Endothelial cell of umbilical vein (primary cell): Measurements from ENCODE around the gene RPS13. TPM values are rescaled to one million over a fixed set of nuclear protein-coding genes. Genes with fewer than 3 reads are reported as not detected.

Source experiments
- BruUV-seq: library from RNA; stranded (reverse); fragments of 400-500 nt; replicated peaks from 2 replicates; lab custom pipeline; 2021; lab: Mats Ljungman, UMichigan
- CTCF ChIA-PET: fragments of 300-600, 350-600 bp; sonication (Branson Sonifier 250); formaldehyde crosslinking; loops from one replicate; lab custom pipeline; 2021; ENCODE audit warnings: antibody characterized with exemption, inconsistent platforms; lab: Charles Lee
- POLR2A ChIA-PET: fragments of 300-600, 350-600 bp; sonication (Branson Sonifier 250); formaldehyde crosslinking; loops from one replicate; lab custom pipeline; 2021; ENCODE audit warnings: antibody characterized with exemption, inconsistent platforms; lab: Charles Lee
- DNase-seq: peaks from one replicate; pipeline ENCODE4 v3.0.0-alpha.2; 2011; ENCODE audit warnings: low read depth, low spot score
- FAIRE-seq: peaks from 2 replicates; lab custom pipeline; 2011; peaks lifted over from hg19 to GRCh38; lab: Jason Lieb, UNC
- H2AFZ ChIP-seq: 2 replicates; pipeline ENCODE4 v1.6.0; 2012; ENCODE audit warnings: low read depth, low read length, control low read depth, inconsistent platforms
- H3K27ac ChIP-seq: 2 replicates; pipeline ENCODE4 v1.5.1; 2011; ENCODE audit warnings: low read depth, mild to moderate bottlenecking, control low read depth, low read length, moderate library complexity; ENCODE audit not compliant: insufficient read depth
- H3K27me3 ChIP-seq, 2 experiments: 2 replicates each; pipeline versions ENCODE4 v1.6.0 to v1.6.1; 2011; ENCODE audit warnings: low read length in 2 of 2, mixed read lengths in 1 of 2; ENCODE audit not compliant: control insufficient read depth in 2 of 2, insufficient read depth in 2 of 2
- H3K36me3 ChIP-seq, 2 experiments: 2 replicates in 1 of 2; 3 replicates in 1 of 2; pipeline ENCODE4 v1.5.1; 2011; ENCODE audit warnings: low read length in 2 of 2, mild to moderate bottlenecking in 1 of 2, moderate library complexity in 1 of 2; ENCODE audit not compliant: control insufficient read depth in 2 of 2, insufficient read depth in 2 of 2; ENCODE audit errors: extremely low read depth in 1 of 2
- H3K4me1 ChIP-seq: 3 replicates; pipeline ENCODE4 v1.5.1; 2011; ENCODE audit warnings: mild to moderate bottlenecking, low read length; ENCODE audit not compliant: control insufficient read depth, insufficient read depth; ENCODE audit errors: extremely low read depth
- H3K4me2 ChIP-seq: 2 replicates; pipeline ENCODE4 v1.6.1; 2011; ENCODE audit warnings: low read length, control low read depth, mixed read lengths; ENCODE audit not compliant: insufficient read depth
- H3K4me3 ChIP-seq, 3 experiments: fragments of 200-600 bp in 1 of 3; sonication (generic), shearing (Covaris generic) in 1 of 3; replicated peaks in 1 of 3; 2 replicates each; pipeline ENCODE4 v1.5.1; 2011 to 2016; ENCODE audit warnings: control low read depth in 3 of 3, low read length in 3 of 3, mild to moderate bottlenecking in 2 of 3, inconsistent platforms in 1 of 3, low read depth in 1 of 3, moderate library complexity in 1 of 3; ENCODE audit not compliant: insufficient read depth in 1 of 3
- H3K79me2 ChIP-seq: 2 replicates; pipeline ENCODE4 v1.6.0; 2012; ENCODE audit warnings: low read length, inconsistent platforms; ENCODE audit not compliant: control insufficient read depth, insufficient read depth
- H3K9ac ChIP-seq: replicated peaks from 2 replicates; pipeline ENCODE3; 2011; ENCODE audit warnings: low read length, control low read depth; ENCODE audit not compliant: insufficient read depth; ENCODE audit errors: extremely low read depth
- H3K9me1 ChIP-seq: replicated peaks from 3 replicates; pipeline ENCODE4 v1.6.0; 2011; ENCODE audit warnings: mild to moderate bottlenecking, low read length; ENCODE audit not compliant: control insufficient read depth, insufficient read depth; ENCODE audit errors: extremely low read depth
- H3K9me3 ChIP-seq: replicated peaks from 2 replicates; pipeline ENCODE4 v1.5.1; 2012; ENCODE audit warnings: low read length, inconsistent platforms; ENCODE audit not compliant: control insufficient read depth, insufficient read depth
- H4K20me1 ChIP-seq: replicated peaks from 2 replicates; pipeline ENCODE3; 2011; ENCODE audit warnings: mild to moderate bottlenecking, low read length; ENCODE audit not compliant: control insufficient read depth, insufficient read depth; ENCODE audit errors: extremely low read depth
- FOS ChIP-seq: IDR thresholded peaks from 2 replicates; pipeline ENCODE4 v1.6.1; 2011; ENCODE audit warnings: mild to moderate bottlenecking, low read length, moderate library complexity, borderline replicate concordance; ENCODE audit not compliant: insufficient read depth
- GATA2 ChIP-seq: IDR thresholded peaks from 2 replicates; pipeline ENCODE4 v1.7.0; 2011; ENCODE audit warnings: low read depth, mild to moderate bottlenecking, moderate library complexity, mixed read lengths, low read length; ENCODE audit not compliant: insufficient read length, insufficient read depth
- MYC ChIP-seq: IDR thresholded peaks from one replicate; pipeline ENCODE4 v1.6.1; 2011; ENCODE audit warnings: mild to moderate bottlenecking, low read depth, low read length
- POLR2A ChIP-seq: IDR thresholded peaks from 2 replicates; pipeline ENCODE4 v1.6.1; 2012; ENCODE audit warnings: low read depth, mild to moderate bottlenecking, control low read depth, low read length
- POLR2AphosphoS5 ChIP-seq: IDR thresholded peaks from 2 replicates; pipeline ENCODE4 v1.6.1; 2012; ENCODE audit warnings: low read depth, mild to moderate bottlenecking, control low read depth, low read length, moderate library complexity; ENCODE audit not compliant: insufficient read depth
- dilution Hi-C: fragments of 300-500 bp; cut with MboI; formaldehyde crosslinking; loops from one replicate; pipeline ENCODE4 v1.15.0; 2019; ENCODE audit warnings: low sequenced_read_pairs; ENCODE audit not compliant: extremely low pct_ligation_motif_present
- intact Hi-C: fragments of 100-400 bp; cut with micrococcal nuclease; formaldehyde crosslinking; loops from one replicate; pipeline ENCODE4 v1.10.0; 2022
- polyA plus RNA-seq, 4 experiments: library from polyadenylated mRNA; depleted of rRNA in 3 of 4; stranded (reverse) in 3 of 4; unstranded in 1 of 4; fragments of >200 nt; gene quantifications; 2 replicates each; pipeline versions ENCODE4 v1.2.1 to v1.2.3, GENCODE V29; 2011 to 2012; ENCODE audit warnings: missing spikeins in 1 of 4
- total RNA-seq: library from RNA; stranded (reverse); gene quantifications from 2 replicates; pipeline ENCODE4 v1.2.3, GENCODE V29; 2021
- TF ChIP-seq, protein P1 (sequence below), 2 donors: IDR thresholded peaks; 1 replicate in 1 of 2; 2 replicates in 1 of 2; pipeline ENCODE4 v1.5.1; 2011; ENCODE audit warnings: low read length in 2 of 2, mild to moderate bottlenecking in 2 of 2, moderate library complexity in 2 of 2, control low read depth in 1 of 2, inconsistent platforms in 1 of 2, low read depth in 1 of 2; ENCODE audit not compliant: insufficient read depth in 1 of 2; ENCODE audit errors: extremely low read depth in 1 of 2
- TF ChIP-seq, protein P2 (sequence below): IDR thresholded peaks from 2 replicates; pipeline ENCODE4 v1.6.1; 2011; ENCODE audit not compliant: insufficient read depth, insufficient read length

RPS13 gene
- total and polyA plus RNA-seq, 2 donors (not counting 3 experiments of a cell fraction or from before 2014, with no cell fraction given), result 1,169 to 1,745 TPM

DNA sequence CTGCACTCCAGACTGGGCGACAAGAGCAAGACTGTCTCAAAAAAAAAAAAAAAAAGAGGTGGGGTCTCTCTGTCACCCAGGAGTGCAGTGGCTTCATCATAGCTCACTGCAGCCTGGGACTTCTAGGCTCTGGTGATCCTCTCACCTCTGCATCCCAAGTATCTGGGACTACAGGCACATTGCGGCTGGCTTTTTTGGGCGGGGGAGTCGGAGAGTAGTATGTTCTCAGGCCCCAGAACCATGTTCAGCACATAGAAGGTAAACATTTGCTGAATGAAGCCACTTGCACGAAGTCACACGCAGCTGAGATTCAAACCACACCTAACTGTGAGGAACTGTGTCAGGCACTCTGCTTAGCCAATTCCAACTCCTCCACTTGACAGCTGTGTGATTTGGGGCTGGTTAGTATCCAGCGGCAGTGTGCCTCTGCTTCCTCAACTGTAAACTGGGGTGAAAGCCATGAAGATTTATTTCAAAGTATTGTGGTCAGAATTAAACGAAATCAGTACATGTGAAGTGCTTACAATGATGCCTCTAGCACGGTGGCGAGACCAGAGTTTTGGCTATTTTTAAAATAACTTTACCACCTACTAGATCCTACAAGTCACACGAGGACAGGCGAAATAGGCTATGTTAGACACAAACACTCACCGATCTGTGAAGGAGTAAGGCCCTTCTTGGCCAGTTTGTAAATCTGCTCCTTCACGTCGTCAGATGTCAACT is 789 bp downstream of the RPS13 start:
- Histone ChIP-seq H3K9ac (peak overlapping the region; percentile 95), H3K9me3 (no peaks in the 10 kb centered on the region), H3K27ac (peak overlapping the region; percentile 76), H3K79me2 (peaks cover 27% of the 10 kb centered on the region), H3K4me3 (peak overlapping the region; percentile 69 to 90 (median 83)), H2AFZ (no peak overlapping the region), H3K4me1 (peaks cover 14% of the 10 kb centered on the region), H3K36me3 (peaks cover 3 to 4% of the 10 kb centered on the region in 2 experiments), H4K20me1 (peaks cover 2% of the 10 kb centered on the region), H3K27me3 (no peaks in the 10 kb centered on the region), H3K9me1 (no peaks in the 10 kb centered on the region), H3K4me2 (peak overlapping the region; percentile 91)
- TF ChIP-seq GATA2 (no peak), MYC (no peak), POLR2AphosphoS5 (no peak), FOS (no peak), POLR2A (no peak)
- TF ChIP-seq, protein P1, sequence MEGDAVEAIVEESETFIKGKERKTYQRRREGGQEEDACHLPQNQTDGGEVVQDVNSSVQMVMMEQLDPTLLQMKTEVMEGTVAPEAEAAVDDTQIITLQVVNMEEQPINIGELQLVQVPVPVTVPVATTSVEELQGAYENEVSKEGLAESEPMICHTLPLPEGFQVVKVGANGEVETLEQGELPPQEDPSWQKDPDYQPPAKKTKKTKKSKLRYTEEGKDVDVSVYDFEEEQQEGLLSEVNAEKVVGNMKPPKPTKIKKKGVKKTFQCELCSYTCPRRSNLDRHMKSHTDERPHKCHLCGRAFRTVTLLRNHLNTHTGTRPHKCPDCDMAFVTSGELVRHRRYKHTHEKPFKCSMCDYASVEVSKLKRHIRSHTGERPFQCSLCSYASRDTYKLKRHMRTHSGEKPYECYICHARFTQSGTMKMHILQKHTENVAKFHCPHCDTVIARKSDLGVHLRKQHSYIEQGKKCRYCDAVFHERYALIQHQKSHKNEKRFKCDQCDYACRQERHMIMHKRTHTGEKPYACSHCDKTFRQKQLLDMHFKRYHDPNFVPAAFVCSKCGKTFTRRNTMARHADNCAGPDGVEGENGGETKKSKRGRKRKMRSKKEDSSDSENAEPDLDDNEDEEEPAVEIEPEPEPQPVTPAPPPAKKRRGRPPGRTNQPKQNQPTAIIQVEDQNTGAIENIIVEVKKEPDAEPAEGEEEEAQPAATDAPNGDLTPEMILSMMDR (IDR thresholded peaks at IDR 0.05; ENCODE audit: extremely low read depth in 1 of 2, insufficient read depth in 1 of 2, low read depth in 1 of 2, low read length in 2 of 2), result no peak
- TF ChIP-seq, protein P2, sequence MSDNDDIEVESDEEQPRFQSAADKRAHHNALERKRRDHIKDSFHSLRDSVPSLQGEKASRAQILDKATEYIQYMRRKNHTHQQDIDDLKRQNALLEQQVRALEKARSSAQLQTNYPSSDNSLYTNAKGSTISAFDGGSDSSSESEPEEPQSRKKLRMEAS, result no peak
- ChIA-PET POLR2A (interaction anchor here (0.6 to 1.0 kb wide), 3 partner anchors 9 to 895 kb away, joined by 3 to 4 read pairs (median 3); no protein-coding TSS in a partner anchor), CTCF (interaction anchor here (1.1 to 1.7 kb wide), 2 partner anchors 131 kb away, joined by 3 to 5 read pairs; partner anchors contain the start of gene PIK3C2A)
- intact Hi-C loops, result loop anchor here (1.0 to 5.0 kb wide), 6 partner anchors 133 to 1246 kb away; partner anchors contain the start of genes C11orf58, GTF2H1, HPS5 and NUCB2
- dilution Hi-C loops, result no loop called here
- BruUV-seq, result TSS peak; percentile 52
- FAIRE-seq (no peak), DNase-seq (no peak)
